Measurements from ENCODE around the gene TUBB6. TPM values are rescaled to one million over a fixed set of nuclear protein-coding genes. Genes with fewer than 3 reads are reported as not detected.

Gene TUBB6
- total and polyA plus RNA-seq, 2 experiments from 2014 or later: 212 to 240 TPM

- Histone ChIP-seq H3K9me3 (ENCODE audit: low read depth) (no peaks in the 10 kb centered on the region), H3K36me3 (no peaks in the 10 kb centered on the region), H3K27me3 (peaks cover 9% of the 10 kb centered on the region), H3K4me3 (peak overlapping the region; percentile 21), H3K4me1 (ENCODE audit: low read depth) (peaks cover 15% of the 10 kb centered on the region), H3K27ac (peak overlapping the region; percentile 84)
- DNase-seq (ENCODE audit: low read depth in 1 of 2, low spot score in 1 of 2): peak; percentile 78 to 81
- no peak for TF ChIP-seq CTCF (IDR thresholded peaks at IDR 0.05; ENCODE audit: low read depth, low read length)
Measured at GRCh38 chr18:12287684-12288402, 20.2 kb upstream of the TUBB6 start.

- Histone ChIP-seq H3K9me3 (ENCODE audit: low read depth) (no peaks in the 10 kb centered on the region), H3K27ac (peak overlapping the region; percentile 84), H3K36me3 (no peaks in the 10 kb centered on the region), H3K4me1 (ENCODE audit: low read depth) (peaks cover 15% of the 10 kb centered on the region), H3K27me3 (peaks cover 9% of the 10 kb centered on the region), H3K4me3 (peak overlapping the region; percentile 21)
- no peak for TF ChIP-seq CTCF (IDR thresholded peaks at IDR 0.05; ENCODE audit: low read depth, low read length)
- DNase-seq (ENCODE audit: low read depth in 1 of 2, low spot score in 1 of 2): no peak
Measured at GRCh38 chr18:12288403-12288755, 19.7 kb upstream of the TUBB6 start.

GRCh38 chr18:12290086-12290485 is 18.0 kb upstream of the TUBB6 start:
- TF ChIP-seq CTCF (IDR thresholded peaks at IDR 0.05; ENCODE audit: low read depth, low read length): no peak
- DNase-seq (ENCODE audit: low read depth in 1 of 2, low spot score in 1 of 2): no peak
- peaks cover 9% of the 10 kb centered on the region for H3K4me1 ChIP-seq (ENCODE audit: low read depth)
- no peak overlapping the region for H3K27ac ChIP-seq
- no peaks in the 10 kb centered on the region for H3K36me3 ChIP-seq
- H3K27me3 ChIP-seq: peaks cover 9% of the 10 kb centered on the region
- no peaks in the 10 kb centered on the region for H3K9me3 ChIP-seq (ENCODE audit: low read depth)
- no peak overlapping the region for H3K4me3 ChIP-seq

GRCh38 chr18:12291161-12291560 is 16.9 kb upstream of the TUBB6 start:
- no peak for DNase-seq (ENCODE audit: low read depth in 1 of 2, low spot score in 1 of 2)
- no peaks in the 10 kb centered on the region for H3K36me3 ChIP-seq

GRCh38 chr18:12291690-12292089 is 16.4 kb upstream of the TUBB6 start:
- Histone ChIP-seq H3K4me1 (ENCODE audit: low read depth) (peaks cover 9% of the 10 kb centered on the region), H3K36me3 (no peaks in the 10 kb centered on the region), H3K27ac (no peak overlapping the region), H3K9me3 (ENCODE audit: low read depth) (no peaks in the 10 kb centered on the region), H3K27me3 (peaks cover 8% of the 10 kb centered on the region), H3K4me3 (no peak overlapping the region)
- DNase-seq (ENCODE audit: low read depth in 1 of 2, low spot score in 1 of 2): no peak
- no peak for TF ChIP-seq CTCF (IDR thresholded peaks at IDR 0.05; ENCODE audit: low read depth, low read length)

More at GRCh38 chr18:12291161-12291560, 16.9 kb upstream of the TUBB6 start:
- H3K27ac ChIP-seq: no peak overlapping the region
- no peaks in the 10 kb centered on the region for H3K9me3 ChIP-seq (ENCODE audit: low read depth)
- H3K4me1 ChIP-seq (ENCODE audit: low read depth): peaks cover 9% of the 10 kb centered on the region
- TF ChIP-seq CTCF (IDR thresholded peaks at IDR 0.05; ENCODE audit: low read depth, low read length): no peak
- H3K4me3 ChIP-seq: no peak overlapping the region
- H3K27me3 ChIP-seq: peaks cover 9% of the 10 kb centered on the region
